Stimulated activated CD4-positive, alpha-beta T cell treated with anti-CD3 and anti-CD28 coated beads, TNF-alpha, amount 100 ng/mL, for 48 hours (primary cell): ENCODE results near the gene SMG1.
"Not testable (repeated sequence)": the region's sequence is repeated elsewhere in the genome, so short reads cannot be mapped to it uniquely, and the experiment has no call there.

ENCODE experiments used
- DNase-seq, 3 donors: peaks; one replicate each; pipeline ENCODE4 v3.0.0-alpha.2; 2020; ENCODE audit warnings: low read depth in 3 of 3

SMG1 gene

DNA sequence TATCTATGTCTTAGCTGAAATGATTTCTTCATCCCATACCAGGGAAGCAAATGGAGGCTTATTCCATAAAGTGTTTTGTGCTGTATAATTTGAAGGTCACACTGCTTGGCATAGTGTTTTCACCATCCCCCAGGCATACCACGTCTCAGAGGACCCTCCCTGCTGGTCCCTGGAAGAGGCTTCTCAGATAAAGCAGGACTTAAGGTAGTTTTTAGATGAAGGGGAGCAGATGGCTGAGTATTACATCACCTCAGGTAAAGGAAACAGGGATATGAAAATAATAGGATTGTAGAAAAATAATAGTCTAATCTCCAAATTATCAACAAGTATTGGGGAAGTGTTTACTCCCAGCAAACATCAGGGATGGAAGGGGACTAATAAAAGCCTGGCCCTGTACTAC is 7.3 kb upstream of the SMG1 start:
- DNase-seq: no peak

DNA sequence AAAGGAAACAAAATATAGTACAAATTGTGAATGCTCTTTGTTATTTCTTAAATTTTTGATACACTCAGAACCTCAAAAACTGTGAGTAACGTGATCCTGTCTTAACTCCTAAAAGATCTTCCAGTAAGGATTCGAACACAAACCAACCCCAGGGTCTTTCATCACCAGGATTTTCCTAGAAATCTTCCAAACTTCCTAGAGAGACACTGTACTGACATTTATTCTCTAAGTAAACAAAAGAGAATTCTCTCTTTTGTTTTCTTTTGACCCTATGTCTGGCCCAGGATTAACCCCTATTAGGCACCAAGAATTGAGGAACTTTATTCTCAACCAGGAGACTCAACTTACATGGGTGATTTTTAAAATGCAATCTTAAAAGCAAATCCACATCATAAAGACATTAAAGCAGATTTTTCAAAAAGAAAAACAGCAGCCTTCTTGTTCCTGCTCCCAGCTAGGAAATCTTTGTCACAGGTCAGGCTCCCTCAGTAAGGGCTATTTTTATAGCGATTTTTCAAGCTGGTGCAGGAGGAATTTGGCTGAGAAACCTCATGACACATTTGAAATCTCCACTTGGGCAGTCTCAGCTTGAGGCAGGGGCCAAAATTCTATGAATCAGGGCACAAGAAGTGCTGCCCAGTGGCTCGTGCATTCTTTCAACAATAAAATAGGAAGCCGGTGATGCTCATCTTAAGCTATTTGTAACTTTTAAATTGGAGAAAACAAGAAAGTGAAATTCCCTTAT is 6.2 kb upstream of the SMG1 start:
- no peak for DNase-seq

DNA sequence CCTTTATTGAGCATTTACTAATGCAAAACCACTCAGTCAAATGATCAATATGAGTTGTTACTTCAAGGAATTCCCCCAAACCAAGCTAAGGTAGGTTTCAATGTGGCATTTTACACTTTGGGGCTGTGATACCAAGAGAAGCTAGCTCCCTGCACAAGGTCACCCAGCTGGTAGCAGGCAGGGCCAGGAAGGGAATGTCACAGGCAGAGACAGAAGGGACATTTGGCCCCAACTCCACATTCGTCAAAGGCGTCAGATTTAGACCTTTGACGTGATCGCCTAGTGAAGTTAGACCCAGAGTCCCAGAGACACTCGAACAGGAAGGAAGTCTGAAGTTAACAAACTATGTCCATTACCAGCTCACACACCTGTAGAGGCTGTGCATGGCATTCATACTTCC is 5.5 kb upstream of the SMG1 start:
- DNase-seq: no peak

DNA sequence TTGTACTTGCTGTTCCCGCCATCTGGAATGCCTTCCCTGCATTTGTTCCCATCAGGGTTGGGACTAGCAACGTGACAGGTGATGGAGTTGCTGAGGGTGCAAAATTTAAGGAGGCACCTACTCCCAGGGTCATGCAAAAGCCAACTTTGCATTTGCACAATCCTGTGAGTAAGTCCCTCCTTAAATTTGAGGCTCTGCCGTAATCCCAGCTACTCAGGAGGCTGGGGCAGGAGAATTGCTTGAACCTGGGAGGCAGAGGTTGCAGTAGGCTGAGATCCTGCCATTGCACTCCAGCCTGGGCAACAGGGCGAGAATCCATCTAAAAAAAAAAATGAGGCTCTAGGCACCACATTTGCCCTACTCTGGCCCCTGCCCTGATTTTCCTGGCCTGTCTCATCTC is 3.9 kb upstream of the SMG1 start:
- not testable (repeated sequence) for DNase-seq

DNA sequence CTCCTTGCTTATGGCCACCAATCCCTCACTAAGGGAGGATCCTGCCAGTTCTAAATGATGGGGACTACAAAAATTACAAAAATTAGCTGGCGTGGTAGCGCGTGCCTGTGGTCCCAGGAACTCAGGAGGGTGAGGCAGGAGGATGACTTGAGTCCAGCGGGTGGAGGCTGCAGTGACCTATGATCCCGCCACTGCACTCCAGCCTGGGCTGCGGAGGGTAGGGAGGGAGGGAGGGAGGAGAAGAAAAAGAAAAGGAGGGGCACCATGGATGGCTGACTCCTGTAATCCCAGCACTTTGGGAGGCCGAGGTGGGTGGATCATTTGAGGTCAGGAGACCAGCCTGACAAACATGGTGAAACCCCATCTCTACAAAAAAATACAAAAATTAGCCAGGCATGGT is 1.9 kb upstream of the SMG1 start:
- DNase-seq: not testable (repeated sequence)

DNA sequence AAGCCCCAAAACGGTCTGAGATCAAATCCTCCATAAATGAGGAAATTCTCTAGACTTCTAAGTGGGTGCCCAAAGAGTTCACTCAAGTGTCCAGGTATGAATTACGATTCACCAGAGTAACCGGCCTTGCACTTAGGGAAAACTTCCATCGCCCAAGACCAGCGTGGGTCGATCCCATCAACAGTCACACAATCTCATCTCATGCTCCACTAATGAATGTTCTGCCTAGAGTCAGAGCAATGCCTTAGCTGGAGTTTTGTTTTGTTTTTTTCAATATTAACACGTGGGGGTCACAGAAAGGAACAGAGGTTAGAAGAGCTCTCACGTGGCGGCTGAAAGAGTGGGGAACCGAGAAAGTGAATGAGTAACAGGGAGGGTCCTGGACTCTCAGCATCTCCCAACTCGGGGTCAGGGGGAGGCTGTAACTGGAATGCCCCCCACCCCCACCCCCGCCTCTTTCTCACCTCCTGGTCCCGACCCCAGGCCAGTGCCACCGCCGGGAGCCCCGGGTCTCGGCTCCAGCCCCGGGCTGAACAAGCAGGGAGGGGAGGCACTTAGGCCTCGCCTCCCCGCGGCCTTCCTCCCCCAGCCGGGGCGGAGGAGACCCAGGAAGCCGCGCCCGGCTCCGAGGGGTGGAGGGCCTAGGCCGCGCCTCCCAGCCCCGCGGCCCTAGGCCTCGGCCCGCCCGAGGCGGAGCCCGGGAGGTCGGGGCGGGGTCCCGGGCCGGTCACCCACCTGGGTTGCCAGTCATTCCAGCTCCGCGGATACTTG is 808 bp downstream of the SMG1 start:
- DNase-seq: peak; percentile 23 to 48 (median 27)

DNA sequence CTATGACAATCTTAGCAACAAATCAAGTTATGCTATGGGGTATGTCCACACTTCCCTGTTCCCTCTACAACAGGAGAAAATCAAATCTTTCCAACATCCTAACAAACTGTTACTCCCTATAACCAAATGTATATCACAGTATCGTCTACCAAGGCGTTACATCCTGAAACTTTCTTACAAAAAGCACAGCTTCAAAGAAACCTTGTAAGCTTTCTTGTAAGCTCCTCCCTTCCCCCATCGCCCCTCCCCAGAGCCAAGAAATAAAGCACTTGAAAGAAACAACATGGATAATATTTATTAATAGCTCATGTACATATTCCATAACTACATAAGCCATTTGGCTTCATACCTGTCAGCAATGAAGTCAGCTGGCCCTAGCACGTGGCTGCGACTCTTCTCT is 2.3 kb downstream of the SMG1 start:
- not testable (repeated sequence) for DNase-seq

DNA sequence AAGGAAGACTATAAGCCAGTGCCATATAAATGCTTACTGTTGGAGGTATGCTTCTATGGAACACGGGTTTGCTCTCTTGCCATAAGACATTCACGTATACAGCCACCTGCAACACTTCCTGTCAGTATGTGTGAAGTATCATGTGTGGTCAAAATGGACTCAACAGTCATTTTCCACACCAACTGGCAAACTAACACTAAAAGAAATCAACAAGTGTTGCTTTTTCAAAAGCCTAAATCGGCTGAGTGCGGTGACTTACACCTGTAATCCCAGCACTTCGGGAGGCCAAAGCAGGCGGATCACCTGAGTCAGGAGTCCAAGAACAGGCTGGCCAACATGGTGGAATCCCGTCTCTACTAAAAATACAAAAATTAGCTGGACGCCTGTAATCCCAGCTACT is 3.1 kb downstream of the SMG1 start:
- not testable (repeated sequence) for DNase-seq

DNA sequence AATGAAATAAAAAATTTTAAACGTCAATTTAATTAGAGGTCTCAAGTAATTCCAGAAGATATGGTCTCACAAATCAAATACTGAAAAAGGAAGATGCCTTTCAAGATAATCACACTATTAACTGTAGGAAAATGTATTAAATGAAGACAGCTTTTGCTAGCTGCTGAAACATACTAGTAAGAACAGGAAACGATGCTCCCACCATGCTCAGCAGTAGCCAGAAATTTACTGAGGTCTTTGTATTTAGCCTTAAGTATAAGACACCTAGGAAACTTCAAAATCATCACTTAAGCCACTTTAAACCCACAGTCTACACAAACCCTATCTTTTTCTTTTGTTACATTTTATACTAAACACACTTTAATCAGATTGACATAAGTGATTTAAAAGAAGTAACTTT is 16.6 kb downstream of the SMG1 start:
- not testable (repeated sequence) for DNase-seq

DNA sequence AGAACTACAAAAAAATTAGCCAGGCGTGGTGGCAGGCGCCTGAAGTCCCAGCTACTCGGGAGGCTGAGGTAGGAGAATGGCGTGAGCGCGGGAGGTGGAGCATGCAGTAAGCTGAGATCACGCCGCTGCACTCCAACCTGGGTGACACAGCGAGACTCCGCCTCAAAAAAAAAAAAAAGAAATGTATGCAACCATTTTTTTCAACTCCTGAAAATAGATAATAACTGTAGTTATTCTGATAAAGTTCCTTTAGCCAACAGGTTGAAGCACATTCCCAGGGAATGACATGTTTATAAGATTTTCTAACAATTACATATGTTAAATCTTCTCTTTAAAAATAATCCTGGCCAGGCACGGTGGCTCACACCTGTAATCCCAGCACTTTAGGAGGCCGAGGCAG is 17.5 kb downstream of the SMG1 start:
- not testable (repeated sequence) for DNase-seq

DNA sequence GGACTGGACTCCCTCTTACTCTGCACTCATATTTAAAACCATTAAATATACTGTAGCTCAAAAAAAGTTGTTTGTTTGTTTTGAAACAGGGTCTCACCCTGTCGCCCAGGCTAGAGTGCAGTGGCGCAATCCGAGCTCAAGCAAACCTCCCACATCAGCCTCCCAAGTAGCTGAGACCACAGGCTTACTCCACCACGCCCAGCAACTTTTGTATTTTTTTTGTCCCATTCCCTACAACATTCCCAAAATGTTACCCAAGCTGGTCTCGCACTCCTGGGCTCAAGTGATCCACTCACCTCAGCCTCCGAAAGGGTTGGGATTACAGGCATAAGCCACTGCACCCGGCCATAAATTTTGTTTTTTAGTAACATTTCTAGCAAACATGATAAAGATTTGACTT is 23.4 kb downstream of the SMG1 start:
- not testable (repeated sequence) for DNase-seq

DNA sequence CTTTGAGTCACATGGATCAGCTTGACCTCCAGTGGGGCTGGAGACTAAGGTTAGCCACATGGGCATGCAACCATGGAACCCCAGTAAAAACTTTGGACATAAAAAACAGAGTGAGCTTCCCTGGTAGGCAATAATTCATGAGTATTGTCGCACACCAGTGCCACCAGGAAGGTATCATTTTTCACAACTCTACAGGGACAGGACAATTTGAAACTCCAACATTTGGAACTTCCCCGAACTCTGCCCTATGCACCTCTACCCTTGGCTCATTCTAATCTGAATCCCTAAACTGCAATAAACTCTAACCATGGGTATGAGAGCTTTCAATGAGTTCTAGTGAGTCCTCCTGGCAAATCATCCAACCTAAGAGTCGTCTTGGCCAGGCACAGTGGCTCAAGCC is 24.2 kb downstream of the SMG1 start:
- not testable (repeated sequence) for DNase-seq

DNA sequence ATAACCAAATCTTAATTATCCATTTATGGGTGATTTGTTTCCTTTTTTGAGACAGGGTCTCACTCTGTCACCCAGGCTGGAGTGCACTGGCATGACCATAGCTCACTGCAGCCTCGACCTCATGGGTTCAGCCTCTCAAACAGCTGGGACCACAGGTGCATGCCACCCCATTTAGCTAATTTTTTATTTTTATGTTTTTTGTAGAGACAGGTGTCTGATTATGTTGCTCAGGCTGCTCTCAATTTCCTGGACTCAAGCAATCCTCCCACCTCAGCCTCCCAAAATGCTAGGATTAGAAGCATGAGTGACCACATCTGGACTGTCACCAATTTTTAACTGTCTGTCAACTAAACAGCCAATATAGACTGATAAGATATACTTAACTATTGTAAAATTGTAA is 25.0 kb downstream of the SMG1 start:
- not testable (repeated sequence) for DNase-seq

DNA sequence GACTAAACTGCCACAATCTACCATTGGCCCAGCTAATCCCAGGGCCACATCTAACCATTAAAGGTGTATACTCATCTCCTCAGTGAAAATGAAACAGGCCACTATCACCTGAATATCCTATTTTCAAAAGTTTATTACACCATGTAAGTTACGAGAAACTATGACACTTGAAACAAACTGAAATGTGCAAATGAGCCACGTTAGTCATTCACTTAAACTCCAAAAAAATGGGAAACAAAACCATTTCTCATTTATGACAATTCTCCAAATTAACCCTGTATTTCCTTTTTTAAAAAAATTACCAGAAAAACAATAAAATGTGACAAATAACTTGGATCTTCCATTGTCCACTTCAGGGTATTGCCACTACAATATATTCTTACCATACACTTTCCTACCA is 41.8 kb downstream of the SMG1 start:
- DNase-seq: not testable (repeated sequence)

DNA sequence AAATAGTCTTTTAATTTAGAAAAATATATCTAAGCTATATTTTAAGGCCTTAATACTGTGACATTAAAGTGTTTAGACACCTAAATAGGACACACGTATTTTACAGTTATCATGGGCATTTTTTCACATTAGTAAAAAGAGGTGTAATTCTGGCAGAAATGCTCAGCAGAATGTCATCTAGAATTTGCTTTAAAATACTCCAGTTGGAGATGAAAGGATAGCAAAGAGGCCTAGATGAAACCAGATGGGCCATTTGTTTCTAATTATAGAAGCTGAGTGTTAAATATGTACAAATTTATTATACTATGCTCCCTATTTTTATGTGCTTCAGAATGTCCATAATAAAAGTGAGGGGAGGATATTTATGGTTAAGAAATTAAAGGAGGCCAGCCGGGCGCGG is 48.5 kb downstream of the SMG1 start:
- not testable (repeated sequence) for DNase-seq

DNA sequence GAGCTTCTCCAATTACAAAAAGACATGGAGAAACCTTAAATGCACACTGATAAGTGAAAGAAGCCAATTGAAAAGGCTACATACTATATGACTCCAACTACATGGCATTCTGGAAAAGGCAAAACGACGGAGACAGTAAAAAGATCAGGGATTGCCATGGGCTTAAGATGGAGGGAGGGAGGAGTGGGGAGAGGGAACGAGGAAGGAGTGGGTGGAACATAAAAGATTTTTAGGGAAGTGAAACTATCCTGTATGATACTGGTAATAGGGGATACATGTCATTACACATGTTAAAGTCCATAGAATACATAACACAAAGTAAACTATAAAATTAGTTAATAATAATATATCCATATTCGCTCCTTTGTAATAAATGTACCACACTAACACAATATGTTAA is 48.9 kb downstream of the SMG1 start:
- DNase-seq: not testable (repeated sequence)

DNA sequence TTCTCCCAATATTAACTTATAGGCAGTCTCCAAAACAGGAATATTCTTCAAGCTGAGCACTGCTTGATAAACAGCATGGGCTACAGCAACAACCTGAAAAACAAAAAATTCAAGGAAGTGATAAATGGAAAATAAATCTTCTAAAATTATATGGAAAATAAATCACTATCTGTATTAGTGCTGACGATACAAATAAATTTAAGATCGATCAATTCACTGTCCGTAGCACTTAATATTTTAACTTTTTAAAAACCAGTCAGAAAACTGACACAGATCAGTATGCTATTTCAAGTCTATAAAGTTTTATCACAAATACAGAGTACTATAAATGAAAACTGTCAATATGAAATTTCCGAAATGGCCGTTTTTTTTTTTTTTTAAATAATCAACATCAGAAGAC is 49.9 kb downstream of the SMG1 start:
- not testable (repeated sequence) for DNase-seq

DNA sequence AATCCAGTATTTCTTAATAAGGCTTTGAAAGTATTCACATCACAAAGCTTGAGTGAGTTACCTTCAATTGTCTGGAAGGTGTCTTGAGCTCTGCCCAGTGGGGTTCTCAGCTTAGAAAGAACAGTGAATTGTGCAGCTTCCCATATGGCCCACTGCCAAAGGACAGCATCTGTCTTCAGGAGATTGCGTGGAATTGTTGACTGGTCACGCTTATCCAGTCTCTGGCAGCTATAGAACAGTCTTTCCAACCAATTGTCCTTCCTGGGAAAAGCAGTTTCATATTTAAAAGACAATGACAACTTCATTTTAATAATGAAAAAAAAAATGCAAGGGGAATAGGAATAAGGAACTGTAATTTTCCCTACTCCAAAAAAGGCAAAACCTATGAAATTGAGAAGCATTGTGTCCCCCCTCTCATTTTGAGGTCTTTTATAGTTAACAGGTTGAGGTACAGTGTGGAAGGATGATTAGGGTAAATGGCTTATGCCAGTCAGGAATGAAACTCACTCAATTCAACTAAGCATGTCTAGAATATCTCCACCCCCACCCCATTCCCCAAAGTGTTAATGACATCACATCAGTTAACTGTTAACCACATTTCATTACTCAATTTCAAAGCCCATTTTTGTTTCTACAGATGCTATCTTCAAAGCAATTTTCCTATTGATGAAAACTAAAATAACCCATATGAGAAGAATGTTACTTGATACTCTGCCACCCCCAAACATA is 57.0 kb downstream of the SMG1 start:
- not testable (repeated sequence) for DNase-seq

DNA sequence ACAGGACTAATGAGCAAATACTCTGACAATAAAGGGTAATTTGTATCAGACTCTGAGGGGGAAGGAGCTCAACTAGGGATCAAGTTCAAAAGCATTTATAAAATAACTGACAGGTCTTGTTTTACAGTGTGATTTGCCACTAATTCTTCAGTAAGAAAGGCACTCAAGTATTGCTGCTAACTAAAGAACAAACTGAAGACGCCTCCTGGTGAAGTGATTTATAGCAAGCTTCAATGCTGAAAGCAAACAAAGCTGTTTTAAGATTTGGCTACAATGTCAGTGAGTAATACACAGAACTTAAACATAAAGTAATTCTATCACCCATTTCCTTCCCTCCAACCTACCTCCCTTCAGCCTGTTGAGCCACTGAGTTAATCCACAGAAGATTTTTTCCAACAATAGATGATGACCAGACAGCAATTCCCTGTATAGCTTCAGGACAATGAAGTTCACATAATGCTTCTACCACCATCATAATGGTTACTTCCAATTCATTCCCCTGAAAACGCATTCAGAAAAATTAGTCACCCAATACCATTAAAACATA is 59.9 kb downstream of the SMG1 start:
- DNase-seq: not testable (repeated sequence)

DNA sequence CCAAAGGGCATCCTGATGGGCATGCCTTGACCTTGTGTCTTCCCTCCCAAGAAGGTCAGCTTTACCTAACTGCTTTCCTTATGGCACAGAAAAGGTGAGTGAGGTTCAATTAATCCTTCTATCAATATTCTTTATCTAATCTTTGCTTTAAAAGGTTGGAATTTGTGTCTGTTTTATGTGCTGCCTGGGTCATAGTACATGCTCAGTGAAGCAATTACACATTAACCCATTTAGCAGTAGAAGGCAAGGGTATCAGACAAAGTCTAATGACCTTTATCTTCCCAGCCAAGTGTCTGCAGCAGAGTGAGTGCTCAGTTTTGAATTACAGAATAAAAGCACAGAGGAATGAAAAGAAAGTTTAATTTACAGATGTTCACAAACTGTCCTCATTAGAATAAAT is 63.3 kb downstream of the SMG1 start:
- not testable (repeated sequence) for DNase-seq

DNA sequence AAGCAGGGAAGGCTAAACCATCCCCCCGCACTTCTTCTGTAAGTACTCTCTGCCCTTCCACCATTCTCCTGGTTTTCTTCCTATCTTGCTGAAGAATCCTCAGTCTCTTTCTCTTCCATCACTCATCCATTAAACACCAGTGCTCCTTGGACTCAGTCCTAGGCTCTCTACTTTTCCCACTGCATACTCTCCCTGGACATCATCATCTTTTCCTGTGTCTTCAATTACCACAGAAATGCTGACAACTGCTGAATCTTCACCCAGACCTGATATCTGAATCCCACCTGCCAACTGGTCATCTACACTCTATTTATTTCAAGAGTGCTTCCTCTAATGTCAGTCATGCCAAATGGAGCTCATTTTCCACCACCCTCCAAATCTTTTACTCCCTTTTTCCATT is 71.0 kb downstream of the SMG1 start:
- DNase-seq: no peak

DNA sequence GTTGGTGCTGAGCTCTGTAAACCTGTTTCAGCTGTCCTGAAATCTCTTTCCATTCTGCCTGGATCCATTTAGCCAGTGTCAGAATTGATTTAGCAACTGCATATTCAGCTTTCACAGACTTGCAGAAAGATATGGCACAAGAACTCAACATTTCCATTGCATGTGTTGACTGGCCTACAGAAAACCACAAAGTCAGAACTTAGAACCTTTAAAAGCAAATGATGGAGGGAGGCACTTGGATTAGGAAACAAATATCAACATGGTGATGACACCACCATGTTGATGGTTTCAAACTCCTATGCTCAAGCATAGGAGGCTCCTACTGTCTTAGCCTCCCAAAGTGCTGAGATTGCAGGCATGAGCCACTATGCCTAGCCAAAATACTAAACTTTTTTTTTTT is 72.5 kb downstream of the SMG1 start:
- DNase-seq: no peak
